ENCODE data around the gene SLC9C1.

- TF ChIP-seq FOS (IDR thresholded peaks at IDR 0.05; ENCODE audit: extremely low read depth, insufficient read length) (no peak), NFXL1 (CRISPR knock-in tag; IDR thresholded peaks at IDR 0.05) (no peak), ZNF274 (IDR thresholded peaks at IDR 0.05; ENCODE audit: borderline replicate concordance, low read depth, low read length) (no peak), CTCF (IDR thresholded peaks at IDR 0.05 in 2 of 3, conservative IDR thresholded peaks at IDR 0.05 in 1 of 3; ENCODE audit: insufficient read depth in 2 of 3, low read depth in 1 of 3, low read length in 3 of 3) (no peak), USF2 (CRISPR knock-in tag; IDR thresholded peaks at IDR 0.05) (no peak), CHD4 (IDR thresholded peaks at IDR 0.05; ENCODE audit: insufficient read depth, insufficient replicate concordance, low read depth, low read length, poor library complexity, severe bottlenecking) (no peak), PHB (CRISPR knock-in tag; IDR thresholded peaks at IDR 0.05) (no peak), ZEB2 (IDR thresholded peaks at IDR 0.05) (no peak), SAFB (IDR thresholded peaks at IDR 0.05; ENCODE audit: borderline replicate concordance, low read depth, low read length) (no peak), EGR1 (conservative IDR thresholded peaks at IDR 0.05) (no peak), TCFL5 (CRISPR knock-in tag; conservative IDR thresholded peaks at IDR 0.05) (no peak), ARID1B (IDR thresholded peaks at IDR 0.05) (no peak), ZNF224 (CRISPR knock-in tag; IDR thresholded peaks at IDR 0.05) (no peak)
These were observed 20.5 kb downstream of the SLC9C1 start for GRCh38 chr3:112273536-112273935.
